Measurements from ENCODE around the gene VIPR1. TPM values are rescaled to one million over a fixed set of nuclear protein-coding genes. Genes with fewer than 3 reads are reported as not detected.

The VIPR1 gene
- total RNA-seq = 1 to 10 TPM; 3.2 to 7.6 TPM
- polyA plus RNA-seq = 10 to 100 TPM; 11.5 to 14.0 TPM
- long read RNA-seq, donor 1, partial matches to known transcripts = 0 of 3 reads
- long read RNA-seq, donor 1, other reads (novel, unspliced or antisense) = 3 of 3 reads
- long read RNA-seq, donor 2, partial matches to known transcripts = 2 of 4 reads
- long read RNA-seq, donor 2, other reads (novel, unspliced or antisense) = 2 of 4 reads

GRCh38 chr3:42502429-42503250, at the start of gene VIPR1:
Gene VIPR1, plus strand, starts transcription at chr3:42502643. Its CDS starts 93 bp downstream, at chr3:42502736.
- H3K36me3 ChIP-seq (ENCODE audit: control insufficient read depth in 1 of 2, insufficient read depth in 2 of 2, low read length in 1 of 2) = no peaks in the 10 kb centered on the region
- no peak within 1 kb of the TSS for H3K27ac ChIP-seq (ENCODE audit: low read depth in 1 of 2, low read length in 2 of 2)
- DNase-seq (peak; percentile 87 to 91), ATAC-seq (ENCODE audit: low FRiP score) (peak; percentile 83)
- WGBS, 2 donors = 14 to 16% methylated on average over 62 to 69 of the region's 69 CpGs
- H3K27me3 ChIP-seq (ENCODE audit: control insufficient read depth in 1 of 2, insufficient read depth in 2 of 2, low read length in 1 of 2) = no peaks in the 10 kb centered on the region
- H3K9me3 ChIP-seq (ENCODE audit: control insufficient read depth, low read length) = no peaks in the 10 kb centered on the region
- intact Hi-C loops (cut with DNase I) = loop anchor here (2.0 to 5.0 kb wide), 3 partner anchors 44 to 250 kb away; no protein-coding TSS in a partner anchor
- H3K4me1 ChIP-seq (ENCODE audit: control insufficient read depth in 1 of 2, insufficient read depth in 2 of 2, low read length in 2 of 2) = no peaks in the 10 kb centered on the region
- peak within 1 kb of the TSS in 1 of 2 donors; percentile 15 for H3K4me3 ChIP-seq (ENCODE audit: low read length in 2 of 2)

GRCh38 chr3:42456211-42456610, 46.2 kb upstream of the VIPR1 start:
- Histone ChIP-seq H3K4me1 (ENCODE audit: control insufficient read depth in 1 of 2, insufficient read depth in 2 of 2, low read length in 2 of 2) (peaks cover 0 to 3% of the 10 kb centered on the region in 2 donors), H3K36me3 (ENCODE audit: control insufficient read depth in 1 of 2, insufficient read depth in 2 of 2, low read length in 1 of 2) (no peaks in the 10 kb centered on the region), H3K9me3 (ENCODE audit: control insufficient read depth, low read length) (no peaks in the 10 kb centered on the region), H3K27ac (ENCODE audit: low read depth in 1 of 2, low read length in 2 of 2) (no peak overlapping the region), H3K4me3 (ENCODE audit: low read length in 2 of 2) (no peak overlapping the region), H3K27me3 (ENCODE audit: control insufficient read depth in 1 of 2, insufficient read depth in 2 of 2, low read length in 1 of 2) (no peaks in the 10 kb centered on the region)
- intact Hi-C loops (cut with DNase I) = no loop called here
- no peak for DNase-seq
- ATAC-seq (ENCODE audit: low FRiP score) = no peak

GRCh38 chr3:42459151-42459550, 43.3 kb upstream of the VIPR1 start:
- Histone ChIP-seq H3K9me3 (ENCODE audit: control insufficient read depth, low read length) (no peaks in the 10 kb centered on the region), H3K4me1 (ENCODE audit: control insufficient read depth in 1 of 2, insufficient read depth in 2 of 2, low read length in 2 of 2) (no peaks in the 10 kb centered on the region), H3K4me3 (ENCODE audit: low read length in 2 of 2) (no peak overlapping the region), H3K36me3 (ENCODE audit: control insufficient read depth in 1 of 2, insufficient read depth in 2 of 2, low read length in 1 of 2) (no peaks in the 10 kb centered on the region), H3K27ac (ENCODE audit: low read depth in 1 of 2, low read length in 2 of 2) (no peak overlapping the region), H3K27me3 (ENCODE audit: control insufficient read depth in 1 of 2, insufficient read depth in 2 of 2, low read length in 1 of 2) (no peaks in the 10 kb centered on the region)
- no peak for DNase-seq
- no peak for ATAC-seq (ENCODE audit: low FRiP score)
- intact Hi-C loops (cut with DNase I) = no loop called here

- DNase-seq (no peak), ATAC-seq (ENCODE audit: low FRiP score) (no peak)
- H3K4me1 ChIP-seq (ENCODE audit: control insufficient read depth in 1 of 2, insufficient read depth in 2 of 2, low read length in 2 of 2) = no peaks in the 10 kb centered on the region
- intact Hi-C loops (cut with DNase I) = no loop called here
- H3K9me3 ChIP-seq (ENCODE audit: control insufficient read depth, low read length) = no peaks in the 10 kb centered on the region
- no peak overlapping the region for H3K4me3 ChIP-seq (ENCODE audit: low read length in 2 of 2)
- H3K36me3 ChIP-seq (ENCODE audit: control insufficient read depth in 1 of 2, insufficient read depth in 2 of 2, low read length in 1 of 2) = no peaks in the 10 kb centered on the region
- whole genome bisulfite sequencing, 2 donors = 77 to 97% methylated on average over 2 of the region's 2 CpGs
- no peak overlapping the region for H3K27ac ChIP-seq (ENCODE audit: low read depth in 1 of 2, low read length in 2 of 2)
- no peaks in the 10 kb centered on the region for H3K27me3 ChIP-seq (ENCODE audit: control insufficient read depth in 1 of 2, insufficient read depth in 2 of 2, low read length in 1 of 2)
These were observed 40.7 kb upstream of the VIPR1 start for GRCh38 chr3:42461762-42462161.

GRCh38 chr3:42463093-42463492, 39.4 kb upstream of the VIPR1 start:
- ATAC-seq (ENCODE audit: low FRiP score) (no peak), DNase-seq (no peak)
- WGBS, 2 donors = 70 to 74% methylated on average over 1 of the region's 1 CpG
- Histone ChIP-seq H3K36me3 (ENCODE audit: control insufficient read depth in 1 of 2, insufficient read depth in 2 of 2, low read length in 1 of 2) (no peaks in the 10 kb centered on the region), H3K4me1 (ENCODE audit: control insufficient read depth in 1 of 2, insufficient read depth in 2 of 2, low read length in 2 of 2) (no peaks in the 10 kb centered on the region), H3K9me3 (ENCODE audit: control insufficient read depth, low read length) (no peaks in the 10 kb centered on the region), H3K27me3 (ENCODE audit: control insufficient read depth in 1 of 2, insufficient read depth in 2 of 2, low read length in 1 of 2) (no peaks in the 10 kb centered on the region), H3K27ac (ENCODE audit: low read depth in 1 of 2, low read length in 2 of 2) (no peak overlapping the region), H3K4me3 (ENCODE audit: low read length in 2 of 2) (no peak overlapping the region)
- intact Hi-C loops (cut with DNase I) = no loop called here

GRCh38 chr3:42468111-42468510, 34.3 kb upstream of the VIPR1 start:
- H3K9me3 ChIP-seq (ENCODE audit: control insufficient read depth, low read length) = no peaks in the 10 kb centered on the region
- no peaks in the 10 kb centered on the region for H3K36me3 ChIP-seq (ENCODE audit: control insufficient read depth in 1 of 2, insufficient read depth in 2 of 2, low read length in 1 of 2)
- H3K27me3 ChIP-seq (ENCODE audit: control insufficient read depth in 1 of 2, insufficient read depth in 2 of 2, low read length in 1 of 2) = no peaks in the 10 kb centered on the region
- no peaks in the 10 kb centered on the region for H3K4me1 ChIP-seq (ENCODE audit: control insufficient read depth in 1 of 2, insufficient read depth in 2 of 2, low read length in 2 of 2)
- DNase-seq (no peak), ATAC-seq (ENCODE audit: low FRiP score) (no peak)
- intact Hi-C loops (cut with DNase I) = no loop called here
- H3K27ac ChIP-seq (ENCODE audit: low read depth in 1 of 2, low read length in 2 of 2) = no peak overlapping the region
- no peak overlapping the region for H3K4me3 ChIP-seq (ENCODE audit: low read length in 2 of 2)
- 90 to 92% methylated on average over 3 of the region's 3 CpGs for WGBS, 2 donors

GRCh38 chr3:42472555-42472954, 29.9 kb upstream of the VIPR1 start:
- intact Hi-C loops (cut with DNase I) = no loop called here
- WGBS, 2 donors = 48 to 60% methylated on average over 2 of the region's 2 CpGs

GRCh38 chr3:42473083-42473932, 29.1 kb upstream of the VIPR1 start:
- H3K27ac ChIP-seq (ENCODE audit: low read depth in 1 of 2, low read length in 2 of 2) = no peak overlapping the region
- intact Hi-C loops (cut with DNase I) = no loop called here
- no peaks in the 10 kb centered on the region for H3K9me3 ChIP-seq (ENCODE audit: control insufficient read depth, low read length)
- 52 to 57% methylated on average over 10 of the region's 10 CpGs for WGBS, 2 donors
- H3K36me3 ChIP-seq (ENCODE audit: control insufficient read depth in 1 of 2, insufficient read depth in 2 of 2, low read length in 1 of 2) = no peaks in the 10 kb centered on the region
- H3K4me3 ChIP-seq (ENCODE audit: low read length in 2 of 2) = no peak overlapping the region
- peak; percentile 47 for ATAC-seq (ENCODE audit: low FRiP score)
- H3K4me1 ChIP-seq (ENCODE audit: control insufficient read depth in 1 of 2, insufficient read depth in 2 of 2, low read length in 2 of 2) = no peaks in the 10 kb centered on the region
- no peaks in the 10 kb centered on the region for H3K27me3 ChIP-seq (ENCODE audit: control insufficient read depth in 1 of 2, insufficient read depth in 2 of 2, low read length in 1 of 2)
- no peak for DNase-seq

More at GRCh38 chr3:42472555-42472954, 29.9 kb upstream of the VIPR1 start:
- Histone ChIP-seq H3K4me3 (ENCODE audit: low read length in 2 of 2) (no peak overlapping the region), H3K27ac (ENCODE audit: low read depth in 1 of 2, low read length in 2 of 2) (no peak overlapping the region), H3K4me1 (ENCODE audit: control insufficient read depth in 1 of 2, insufficient read depth in 2 of 2, low read length in 2 of 2) (no peaks in the 10 kb centered on the region), H3K9me3 (ENCODE audit: control insufficient read depth, low read length) (no peaks in the 10 kb centered on the region), H3K36me3 (ENCODE audit: control insufficient read depth in 1 of 2, insufficient read depth in 2 of 2, low read length in 1 of 2) (no peaks in the 10 kb centered on the region), H3K27me3 (ENCODE audit: control insufficient read depth in 1 of 2, insufficient read depth in 2 of 2, low read length in 1 of 2) (no peaks in the 10 kb centered on the region)
- no peak for DNase-seq
- no peak for ATAC-seq (ENCODE audit: low FRiP score)
